NCI-H2227 (cell line): Measurements from ENCODE around the gene MALRD1.
"Not testable (repeated sequence)": the region's sequence is repeated elsewhere in the genome, so short reads cannot be mapped to it uniquely, and the experiment has no call there.

Experiments
- DNase-seq: peaks from one replicate; lab custom pipeline; 2025; ENCODE audit not compliant: unreplicated experiment; lab: John Stamatoyannopoulos, UW

The MALRD1 gene

GRCh38 chr10:19701427-19702052 lies 652.9 kb downstream of the MALRD1 start:
- no peak for DNase-seq

GRCh38 chr10:19702215-19702614 lies 653.6 kb downstream of the MALRD1 start:
- DNase-seq: no peak

- DNase-seq: no peak
Measured at GRCh38 chr10:19704544-19704943, 655.9 kb downstream of the MALRD1 start.

- no peak for DNase-seq
Measured at GRCh38 chr10:19705250-19705649, 656.6 kb downstream of the MALRD1 start.

- no peak for DNase-seq
Measured at GRCh38 chr10:19706904-19707303, 658.3 kb downstream of the MALRD1 start.

GRCh38 chr10:19707376-19707775 lies 658.8 kb downstream of the MALRD1 start:
- no peak for DNase-seq

- no peak for DNase-seq
Measured at GRCh38 chr10:19708031-19708430, 659.4 kb downstream of the MALRD1 start.

GRCh38 chr10:19710600-19710999 lies 662.0 kb downstream of the MALRD1 start:
- DNase-seq: no peak

GRCh38 chr10:19713159-19713558 lies 664.6 kb downstream of the MALRD1 start:
- no peak for DNase-seq

GRCh38 chr10:19713800-19714525 lies 665.4 kb downstream of the MALRD1 start:
- DNase-seq: no peak

GRCh38 chr10:19719284-19719683 lies 670.7 kb downstream of the MALRD1 start:
- no peak for DNase-seq

- DNase-seq: no peak
Measured at GRCh38 chr10:19724287-19724686, 675.7 kb downstream of the MALRD1 start.

- DNase-seq: no peak
Measured at GRCh38 chr10:19728376-19728775, 679.8 kb downstream of the MALRD1 start.

- no peak for DNase-seq
Measured at GRCh38 chr10:19728964-19729363, 680.4 kb downstream of the MALRD1 start.

- DNase-seq: no peak
Measured at GRCh38 chr10:19730167-19730906, 681.7 kb downstream of the MALRD1 start.

- DNase-seq: no peak
Measured at GRCh38 chr10:19730907-19731217, 682.3 kb downstream of the MALRD1 start.

GRCh38 chr10:19731560-19731959 lies 683.0 kb downstream of the MALRD1 start:
- DNase-seq: no peak

- no peak for DNase-seq
Measured at GRCh38 chr10:19738440-19738839, 689.8 kb downstream of the MALRD1 start.

- DNase-seq: not testable (repeated sequence)
Measured at GRCh38 chr10:19739232-19739631, 690.6 kb downstream of the MALRD1 start.

- DNase-seq: not testable (repeated sequence)
Measured at GRCh38 chr10:19742144-19742543, 693.5 kb downstream of the MALRD1 start.

GRCh38 chr10:19745672-19746071 lies 697.1 kb downstream of the MALRD1 start:
- DNase-seq: no peak

GRCh38 chr10:19749185-19749729 lies 700.7 kb downstream of the MALRD1 start:
- DNase-seq: no peak
